Peyer's patch (tissue), 4 donors: ENCODE results near the gene CCDC196. TPM values are rescaled to one million over a fixed set of nuclear protein-coding genes. Genes with fewer than 3 reads are reported as not detected.
"Not testable (repeated sequence)": the region's sequence is repeated elsewhere in the genome, so short reads cannot be mapped to it uniquely, and the experiment has no call there.

Source experiments
- DNase-seq, 3 donors: peaks; one replicate each; pipeline ENCODE4 v3.0.0-alpha.2; 2017 to 2019
- H3K27ac ChIP-seq, 4 donors: fragments of 200-600 bp; sonication (generic); one replicate each; pipeline ENCODE4 v1.5.1; 2016 to 2019
- H3K27me3 ChIP-seq, 2 donors: fragments of 200-600 bp; sonication (generic); one replicate each; pipeline ENCODE4 v1.5.1; 2019
- H3K36me3 ChIP-seq, 3 donors: fragments of 200-600 bp; sonication (generic); one replicate each; pipeline ENCODE4 v1.5.1; 2016 to 2019
- H3K4me1 ChIP-seq, 4 donors: fragments of 200-600 bp; sonication (generic); one replicate each; pipeline ENCODE4 v1.5.1; 2016 to 2019
- H3K4me3 ChIP-seq, 4 donors: fragments of 200-600 bp; sonication (generic); 1 replicate in 3 of 4; 2 replicates in 1 of 4; pipeline ENCODE4 v1.5.1; 2016 to 2019; ENCODE audit warnings: mild to moderate bottlenecking in 1 of 4
- H3K9me3 ChIP-seq, 4 donors: fragments of 200-600 bp; sonication (generic); one replicate each; pipeline ENCODE4 v1.5.1; 2016 to 2019; ENCODE audit warnings: mild to moderate bottlenecking in 1 of 4
- CTCF ChIP-seq, 6 experiments: fragments of 450-650 bp in 4 of 6; fragments of 200-600 bp in 2 of 6; sonication (generic) in 1 of 6; IDR thresholded peaks; one replicate each; pipeline ENCODE4 v1.5.1; 2017 to 2019; ENCODE audit warnings: antibody characterized with exemption in 6 of 6, mild to moderate bottlenecking in 3 of 6, moderate library complexity in 1 of 6
- POLR2A ChIP-seq, 2 donors: fragments of 450-650 bp; IDR thresholded peaks; one replicate each; pipeline ENCODE4 v1.5.1; 2017; ENCODE audit warnings: antibody characterized with exemption in 2 of 2, mild to moderate bottlenecking in 2 of 2, moderate library complexity in 2 of 2
- total RNA-seq, 4 donors: library from RNA; depleted of rRNA; stranded (reverse); fragments of >200 nt; gene quantifications; one replicate each; pipeline ENCODE4 v1.1.0, GENCODE V29; 2016

CCDC196 gene
- total RNA-seq, 4 donors from 2014 or later, result not detected

GRCh38 chr14:66541627-66542026 lies 55.5 kb downstream of the CCDC196 start:
- no peaks in the 10 kb centered on the region for H3K27me3 ChIP-seq
- no peak for TF ChIP-seq CTCF (IDR thresholded peaks at IDR 0.05)
- no peak for TF ChIP-seq POLR2A (IDR thresholded peaks at IDR 0.05)
- H3K4me1 ChIP-seq, result no peaks in the 10 kb centered on the region
- DNase-seq, result no peak
- no peaks in the 10 kb centered on the region for H3K9me3 ChIP-seq
- no peaks in the 10 kb centered on the region for H3K36me3 ChIP-seq
- no peak overlapping the region for H3K4me3 ChIP-seq
- H3K27ac ChIP-seq, result no peak overlapping the region

GRCh38 chr14:66543996-66544395 lies 57.8 kb downstream of the CCDC196 start:
- Histone ChIP-seq H3K4me1 (no peaks in the 10 kb centered on the region), H3K27ac (no peak overlapping the region), H3K36me3 (no peaks in the 10 kb centered on the region), H3K9me3 (no peaks in the 10 kb centered on the region), H3K4me3 (no peak overlapping the region), H3K27me3 (no peaks in the 10 kb centered on the region)
- TF ChIP-seq CTCF (IDR thresholded peaks at IDR 0.05), result no peak
- no peak for TF ChIP-seq POLR2A (IDR thresholded peaks at IDR 0.05)
- no peak for DNase-seq

- H3K36me3 ChIP-seq, H3K27ac ChIP-seq, H3K4me1 ChIP-seq, H3K9me3 ChIP-seq, H3K27me3 ChIP-seq, H3K4me3 ChIP-seq, DNase-seq: not testable (repeated sequence)
Observed at GRCh38 chr14:66545191-66545590, 59.0 kb downstream of the CCDC196 start.

- not testable (repeated sequence) for H3K4me1 ChIP-seq, H3K4me3 ChIP-seq, H3K36me3 ChIP-seq, H3K27ac ChIP-seq, H3K27me3 ChIP-seq, DNase-seq, H3K9me3 ChIP-seq
Observed at GRCh38 chr14:66545751-66546150, 59.6 kb downstream of the CCDC196 start.

Other genes starting within 250 kb of the CCDC196 start
- 10 to 100 TPM; 10.7 to 47.0 (median 28.2) TPM for gene GPHN, start 21.8 kb downstream of the CCDC196 start, total RNA-seq